ENCODE data around the gene MRPL54. TPM values are rescaled to one million over a fixed set of nuclear protein-coding genes. Genes with fewer than 3 reads are reported as not detected.

MRPL54 gene
- total RNA-seq, 1 donor from 2014 or later: 43.5 TPM

GRCh38 chr19:3723883-3724282, 38.6 kb upstream of the MRPL54 start:
- no peak overlapping the region for H2AFZ ChIP-seq (ENCODE audit: low read depth, low read length)
- H4K20me1 ChIP-seq (ENCODE audit: insufficient read depth, low read length): no peaks in the 10 kb centered on the region
- H3K27ac ChIP-seq (ENCODE audit: low read depth, low read length): no peak overlapping the region
- H3K9ac ChIP-seq (ENCODE audit: low read length): no peak overlapping the region
- Mint-ChIP-seq H3K4me1 (ENCODE audit: low read depth, unreplicated experiment) (no peaks in the 10 kb centered on the region), H3K4me3 (ENCODE audit: unreplicated experiment) (no peak overlapping the region), H3K27ac (ENCODE audit: unreplicated experiment) (no peak overlapping the region), H3K27me3 (ENCODE audit: low read depth, unreplicated experiment) (peaks cover 14% of the 10 kb centered on the region), H3K9me3 (ENCODE audit: unreplicated experiment) (no peaks in the 10 kb centered on the region), H3K36me3 (ENCODE audit: low read depth, unreplicated experiment) (no peaks in the 10 kb centered on the region)
- no peak for DNase-seq (ENCODE audit: low read depth)
- no peak for TF ChIP-seq EZH2 (IDR thresholded peaks at IDR 0.05; ENCODE audit: insufficient read depth, low read length)
- TF ChIP-seq, protein P1, sequence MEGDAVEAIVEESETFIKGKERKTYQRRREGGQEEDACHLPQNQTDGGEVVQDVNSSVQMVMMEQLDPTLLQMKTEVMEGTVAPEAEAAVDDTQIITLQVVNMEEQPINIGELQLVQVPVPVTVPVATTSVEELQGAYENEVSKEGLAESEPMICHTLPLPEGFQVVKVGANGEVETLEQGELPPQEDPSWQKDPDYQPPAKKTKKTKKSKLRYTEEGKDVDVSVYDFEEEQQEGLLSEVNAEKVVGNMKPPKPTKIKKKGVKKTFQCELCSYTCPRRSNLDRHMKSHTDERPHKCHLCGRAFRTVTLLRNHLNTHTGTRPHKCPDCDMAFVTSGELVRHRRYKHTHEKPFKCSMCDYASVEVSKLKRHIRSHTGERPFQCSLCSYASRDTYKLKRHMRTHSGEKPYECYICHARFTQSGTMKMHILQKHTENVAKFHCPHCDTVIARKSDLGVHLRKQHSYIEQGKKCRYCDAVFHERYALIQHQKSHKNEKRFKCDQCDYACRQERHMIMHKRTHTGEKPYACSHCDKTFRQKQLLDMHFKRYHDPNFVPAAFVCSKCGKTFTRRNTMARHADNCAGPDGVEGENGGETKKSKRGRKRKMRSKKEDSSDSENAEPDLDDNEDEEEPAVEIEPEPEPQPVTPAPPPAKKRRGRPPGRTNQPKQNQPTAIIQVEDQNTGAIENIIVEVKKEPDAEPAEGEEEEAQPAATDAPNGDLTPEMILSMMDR (IDR thresholded peaks at IDR 0.05; ENCODE audit: insufficient read depth, low read depth, low read length): no peak
- H3K4me3 ChIP-seq (ENCODE audit: insufficient read depth, low read depth, low read length): no peak overlapping the region
- no peaks in the 10 kb centered on the region for H3K36me3 ChIP-seq (ENCODE audit: insufficient read depth, low read length)
- FAIRE-seq: no peak
- no peak overlapping the region for H3K4me2 ChIP-seq (ENCODE audit: low read length)
- no peaks in the 10 kb centered on the region for H3K79me2 ChIP-seq (ENCODE audit: insufficient read depth, low read length)
- H3K4me1 ChIP-seq (ENCODE audit: insufficient read depth, low read length): no peaks in the 10 kb centered on the region
- peaks cover 17% of the 10 kb centered on the region for H3K27me3 ChIP-seq (ENCODE audit: insufficient read depth, low read length)
- no peaks in the 10 kb centered on the region for H3K9me3 ChIP-seq (ENCODE audit: insufficient read depth, low read depth, low read length)

GRCh38 chr19:3725121-3725520, 37.4 kb upstream of the MRPL54 start:
- Mint-ChIP-seq H3K36me3 (ENCODE audit: low read depth, unreplicated experiment) (no peaks in the 10 kb centered on the region), H3K27ac (ENCODE audit: unreplicated experiment) (no peak overlapping the region), H3K4me1 (ENCODE audit: low read depth, unreplicated experiment) (no peaks in the 10 kb centered on the region), H3K4me3 (ENCODE audit: unreplicated experiment) (no peak overlapping the region), H3K9me3 (ENCODE audit: unreplicated experiment) (no peaks in the 10 kb centered on the region), H3K27me3 (ENCODE audit: low read depth, unreplicated experiment) (peaks cover 14% of the 10 kb centered on the region)
- TF ChIP-seq, protein P1 (IDR thresholded peaks at IDR 0.05; ENCODE audit: insufficient read depth, low read depth, low read length): no peak
- TF ChIP-seq EZH2 (IDR thresholded peaks at IDR 0.05; ENCODE audit: insufficient read depth, low read length): no peak
- Histone ChIP-seq H4K20me1 (ENCODE audit: insufficient read depth, low read length) (no peaks in the 10 kb centered on the region), H3K9me3 (ENCODE audit: insufficient read depth, low read depth, low read length) (no peaks in the 10 kb centered on the region), H3K4me2 (ENCODE audit: low read length) (no peak overlapping the region), H3K79me2 (ENCODE audit: insufficient read depth, low read length) (no peaks in the 10 kb centered on the region), H2AFZ (ENCODE audit: low read depth, low read length) (no peak overlapping the region), H3K9ac (ENCODE audit: low read length) (no peak overlapping the region), H3K4me1 (ENCODE audit: insufficient read depth, low read length) (no peaks in the 10 kb centered on the region), H3K27me3 (ENCODE audit: insufficient read depth, low read length) (peaks cover 17% of the 10 kb centered on the region), H3K36me3 (ENCODE audit: insufficient read depth, low read length) (no peaks in the 10 kb centered on the region), H3K27ac (ENCODE audit: low read depth, low read length) (no peak overlapping the region), H3K4me3 (ENCODE audit: insufficient read depth, low read depth, low read length) (no peak overlapping the region)
- FAIRE-seq (no peak), DNase-seq (ENCODE audit: low read depth) (no peak)

DNA sequence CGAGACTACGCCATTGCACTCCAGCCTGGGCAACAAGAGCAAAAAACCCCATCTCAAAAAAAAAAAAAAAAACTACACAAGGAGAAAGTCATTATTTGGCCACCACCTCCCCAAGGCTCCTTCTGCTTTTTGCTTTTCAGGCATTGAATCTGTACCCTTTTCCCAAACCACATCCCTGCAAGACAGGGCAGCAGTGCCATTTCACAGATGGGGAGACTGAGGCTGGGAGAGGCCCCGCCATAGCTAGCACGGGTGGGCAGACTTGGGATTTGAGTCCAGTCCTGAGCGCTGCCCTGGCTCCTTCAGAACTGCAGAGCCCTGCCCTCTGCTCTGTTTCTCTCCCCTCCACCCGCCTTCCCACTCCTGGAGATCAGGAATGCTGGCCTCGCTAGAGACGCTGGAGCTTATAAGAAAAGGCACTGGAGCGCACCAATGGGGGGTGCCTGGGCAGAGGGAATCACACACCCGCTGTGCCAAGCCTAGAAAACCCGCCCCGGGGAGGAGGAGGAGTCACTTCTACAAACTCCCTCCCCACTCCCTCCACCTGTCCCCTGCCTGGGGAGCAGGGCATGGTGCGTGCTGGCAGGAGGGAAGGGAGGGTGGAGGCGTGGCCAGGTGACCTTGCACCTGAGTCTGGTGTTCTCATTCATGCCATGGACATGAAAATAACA, 36.7 kb upstream of the MRPL54 start:
- no peak for TF ChIP-seq EZH2 (IDR thresholded peaks at IDR 0.05; ENCODE audit: insufficient read depth, low read length)
- Mint-ChIP-seq H3K27me3 (ENCODE audit: low read depth, unreplicated experiment) (peaks cover 14% of the 10 kb centered on the region), H3K4me1 (ENCODE audit: low read depth, unreplicated experiment) (no peaks in the 10 kb centered on the region), H3K36me3 (ENCODE audit: low read depth, unreplicated experiment) (no peaks in the 10 kb centered on the region), H3K4me3 (ENCODE audit: unreplicated experiment) (no peak overlapping the region), H3K9me3 (ENCODE audit: unreplicated experiment) (no peaks in the 10 kb centered on the region), H3K27ac (ENCODE audit: unreplicated experiment) (no peak overlapping the region)
- Histone ChIP-seq H3K9ac (ENCODE audit: low read length) (no peak overlapping the region), H3K4me3 (ENCODE audit: insufficient read depth, low read depth, low read length) (no peak overlapping the region), H3K36me3 (ENCODE audit: insufficient read depth, low read length) (no peaks in the 10 kb centered on the region), H3K27me3 (ENCODE audit: insufficient read depth, low read length) (peaks cover 17% of the 10 kb centered on the region), H2AFZ (ENCODE audit: low read depth, low read length) (no peak overlapping the region), H4K20me1 (ENCODE audit: insufficient read depth, low read length) (no peaks in the 10 kb centered on the region), H3K4me1 (ENCODE audit: insufficient read depth, low read length) (no peaks in the 10 kb centered on the region), H3K9me3 (ENCODE audit: insufficient read depth, low read depth, low read length) (no peaks in the 10 kb centered on the region), H3K79me2 (ENCODE audit: insufficient read depth, low read length) (no peaks in the 10 kb centered on the region), H3K27ac (ENCODE audit: low read depth, low read length) (no peak overlapping the region), H3K4me2 (ENCODE audit: low read length) (no peak overlapping the region)
- FAIRE-seq (no peak), DNase-seq (ENCODE audit: low read depth) (no peak)
